ENCODE results near the gene HNRNPAB.
"Not testable (repeated sequence)": the region's sequence is repeated elsewhere in the genome, so short reads cannot be mapped to it uniquely, and the experiment has no call there.

The HNRNPAB gene

GRCh38 chr5:178232124-178232919 is 28.0 kb downstream of the HNRNPAB start, which contains the start of gene PHYKPL:
Gene PHYKPL, minus strand, starts transcription at chr5:178232802. Its CDS starts 252 bp downstream, at chr5:178232550.
- peak; percentile 86 for DNase-seq

GRCh38 chr5:178232920-178233429 is 28.6 kb downstream of the HNRNPAB start:
- no peak for DNase-seq

- peak; percentile 48 for DNase-seq
Observed at GRCh38 chr5:178234121-178234749, 29.9 kb downstream of the HNRNPAB start.

- peak; percentile 70 for DNase-seq
Observed at GRCh38 chr5:178234750-178235587, 30.6 kb downstream of the HNRNPAB start.

DNA sequence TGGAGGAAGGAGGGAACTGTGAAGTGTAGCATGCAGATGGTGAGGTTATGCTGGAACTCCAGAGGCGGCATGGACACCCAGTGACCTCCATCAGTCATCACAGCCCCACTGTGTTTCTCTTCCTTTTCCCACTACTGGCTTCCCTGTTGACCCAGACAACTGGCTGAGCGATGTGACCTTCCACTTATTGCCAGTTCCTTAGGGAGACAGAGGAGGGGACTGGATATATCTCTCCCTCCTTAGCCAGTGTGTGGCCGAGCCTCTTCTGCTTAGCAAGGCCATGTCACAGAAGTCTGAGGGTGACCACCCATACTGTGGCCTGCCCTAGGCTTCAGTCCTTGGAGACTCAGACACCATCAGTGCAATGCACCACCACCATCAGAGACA is 31.2 kb downstream of the HNRNPAB start:
- DNase-seq: no peak

- no peak for DNase-seq
Observed at GRCh38 chr5:178236126-178236525, 31.8 kb downstream of the HNRNPAB start.

DNA sequence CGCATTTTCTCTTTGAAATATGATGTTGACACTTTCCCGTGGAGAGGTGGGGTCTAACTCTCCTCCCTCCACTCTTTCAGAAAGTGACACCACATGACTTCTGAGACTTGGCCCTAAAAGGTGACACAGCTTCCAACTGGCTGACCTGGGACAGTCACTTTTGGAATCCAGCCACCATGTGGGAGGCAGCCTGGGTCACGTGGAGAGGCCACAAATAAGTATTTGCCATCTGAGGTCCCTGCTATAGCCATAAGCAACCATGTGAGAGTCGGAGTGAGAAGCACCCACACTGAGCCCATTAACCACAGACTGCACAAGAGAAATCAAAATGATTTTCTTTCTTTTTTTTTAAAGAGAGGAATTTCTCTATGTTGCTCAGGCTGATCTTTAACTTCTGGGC is 32.3 kb downstream of the HNRNPAB start:
- no peak for DNase-seq

GRCh38 chr5:178237431-178238312 is 33.3 kb downstream of the HNRNPAB start:
- DNase-seq: no peak

DNA sequence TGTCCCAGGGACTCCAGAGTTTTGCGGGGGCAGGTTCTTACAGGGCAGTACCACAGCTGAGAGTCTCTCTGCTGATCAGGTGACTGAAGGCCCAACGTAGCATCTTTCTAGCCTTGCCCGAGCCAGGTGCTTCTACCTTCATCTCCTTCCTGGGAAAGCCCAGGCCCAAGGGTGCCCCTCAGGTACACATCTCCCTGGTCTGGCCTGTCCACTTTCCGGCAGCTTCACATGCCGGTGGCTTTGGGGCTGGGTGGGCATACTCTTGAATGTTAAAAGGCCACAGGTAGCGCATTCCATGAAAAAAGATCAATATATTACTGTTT is 33.9 kb downstream of the HNRNPAB start:
- no peak for DNase-seq

- DNase-seq: no peak
Observed at GRCh38 chr5:178238711-178239592, 34.6 kb downstream of the HNRNPAB start.

- DNase-seq: not testable (repeated sequence)
Observed at GRCh38 chr5:178239626-178240301, 35.4 kb downstream of the HNRNPAB start.

- DNase-seq: no peak
Observed at GRCh38 chr5:178240341-178240741, 36.0 kb downstream of the HNRNPAB start.

- DNase-seq: no peak
Observed at GRCh38 chr5:178240766-178241165, 36.4 kb downstream of the HNRNPAB start.

DNA sequence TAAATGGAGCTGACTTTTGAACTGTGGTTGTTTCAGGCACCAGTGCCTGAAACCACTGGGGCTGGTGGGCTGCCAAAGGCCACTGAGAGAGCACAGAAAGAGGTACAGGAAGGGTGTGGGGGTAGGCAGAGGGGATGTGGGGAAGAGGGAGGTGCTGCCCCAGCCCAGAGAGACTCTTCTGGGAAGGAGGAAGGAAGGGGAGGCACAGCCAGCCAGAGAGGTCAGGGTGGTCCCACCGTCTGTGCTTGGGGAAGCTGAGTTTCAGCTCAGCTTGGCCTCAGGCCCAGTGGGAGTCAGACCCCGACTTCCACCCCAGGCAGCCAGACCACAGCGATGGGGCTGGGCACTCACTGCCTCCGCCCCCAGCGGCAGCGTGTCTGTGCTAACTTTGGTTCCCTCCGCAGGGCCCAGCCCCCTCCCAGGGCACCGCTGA is 36.9 kb downstream of the HNRNPAB start:
- DNase-seq: no peak

DNA sequence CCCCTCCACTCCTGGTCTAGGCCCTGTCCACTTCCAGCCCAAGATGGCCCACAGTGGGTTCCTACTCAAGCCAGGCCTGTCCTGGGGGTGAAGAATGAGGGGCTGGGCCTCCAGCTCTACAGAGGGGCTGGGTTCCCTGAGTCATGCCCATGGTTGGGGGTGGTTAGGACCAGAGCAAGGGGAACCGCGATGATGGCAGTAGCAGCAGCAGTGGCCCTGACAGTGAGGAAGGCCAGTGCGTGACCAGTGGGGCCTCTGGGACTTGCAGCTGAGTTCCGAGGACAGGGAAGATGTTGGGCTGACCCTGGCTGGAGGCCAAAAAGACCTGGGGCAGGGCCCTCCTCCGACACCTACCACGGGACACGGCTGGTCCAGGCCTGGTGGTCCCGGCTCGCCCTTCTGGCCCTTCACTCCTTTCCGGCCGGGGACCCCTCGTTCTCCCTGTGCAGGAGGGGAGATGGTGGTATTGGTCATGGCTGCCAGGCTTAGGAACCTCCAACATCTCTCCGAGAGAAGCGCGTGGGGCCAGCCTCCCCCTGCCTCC is 37.4 kb downstream of the HNRNPAB start:
- DNase-seq: no peak

DNA sequence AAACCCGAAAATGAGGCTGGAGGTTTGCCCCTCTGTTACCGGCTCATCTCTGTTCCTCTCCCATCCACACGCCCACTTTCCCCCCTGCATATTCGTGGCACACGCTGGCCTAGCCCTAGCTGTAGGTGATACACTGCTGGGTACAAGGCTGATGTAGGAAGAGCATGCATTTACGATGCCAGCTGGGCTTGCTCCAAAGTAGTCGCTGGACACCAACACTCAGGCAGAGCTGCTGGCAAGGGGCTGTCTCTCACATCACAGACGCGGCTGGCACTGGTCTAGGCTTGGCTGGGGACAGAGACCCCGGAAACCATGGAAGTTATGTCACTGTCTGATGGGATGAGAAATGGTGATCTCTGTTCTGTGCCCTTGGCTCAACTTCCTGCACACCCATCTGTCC is 38.1 kb downstream of the HNRNPAB start:
- no peak for DNase-seq

DNA sequence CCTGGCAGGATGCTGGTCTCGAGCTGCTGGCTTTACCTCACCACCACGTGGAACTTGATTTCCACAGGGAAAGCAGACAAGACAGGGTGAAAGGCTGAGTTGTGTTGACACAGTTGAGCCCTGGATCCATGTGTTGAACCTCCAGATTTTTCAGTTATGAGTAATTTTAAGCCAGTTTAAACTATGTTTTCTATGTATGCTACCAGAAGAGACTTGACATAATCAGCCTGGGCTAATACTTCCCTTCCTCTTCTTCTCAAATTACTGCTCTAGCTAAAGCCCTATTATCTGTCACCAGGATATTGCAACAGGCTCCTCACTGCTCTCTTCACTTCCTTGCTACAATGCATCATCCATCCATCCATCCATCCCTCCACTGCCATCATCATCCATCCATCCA is 40.2 kb downstream of the HNRNPAB start:
- DNase-seq: no peak

GRCh38 chr5:178245389-178245788 is 41.1 kb downstream of the HNRNPAB start:
- DNase-seq: no peak

DNA sequence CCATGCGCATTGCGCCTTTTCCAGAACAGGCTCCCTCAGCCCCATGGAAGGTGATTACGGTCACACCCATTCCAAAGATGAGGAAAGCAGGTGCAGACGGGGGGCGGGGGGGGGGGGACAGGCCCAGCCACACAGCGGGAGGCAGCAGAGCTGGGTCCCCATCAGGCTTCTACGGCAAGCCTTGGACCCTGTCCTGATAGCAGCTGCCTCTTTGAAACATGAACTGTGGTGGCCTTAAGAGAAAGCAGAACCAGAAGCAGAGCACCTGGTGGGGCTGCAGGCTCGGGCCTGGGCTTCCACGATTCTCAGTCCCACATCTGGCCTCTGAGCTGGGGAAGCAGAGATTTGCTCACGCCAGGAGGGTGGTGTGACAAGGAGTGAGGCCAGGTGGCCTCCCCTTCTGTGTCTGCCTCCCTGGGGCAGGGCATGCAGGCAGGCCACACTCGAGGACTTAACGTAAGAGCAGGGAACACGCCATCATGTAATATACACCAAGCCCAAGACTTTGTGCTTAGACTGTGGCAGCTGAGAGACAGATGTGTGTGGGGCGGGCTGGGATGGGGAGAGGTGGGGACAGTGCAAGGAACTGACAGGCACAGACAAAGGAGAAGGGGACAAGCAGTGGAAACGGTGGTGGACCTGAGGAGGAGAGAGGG is 42.4 kb downstream of the HNRNPAB start:
- no peak for DNase-seq
